Activated CD4-positive, alpha-beta T cell treated with anti-CD3 and anti-CD28 coated beads, Interleukin-2, amount 50 U/mL, for 4 hours (primary cell): ENCODE results near the gene SFMBT2.
"Not testable (repeated sequence)": the region's sequence is repeated elsewhere in the genome, so short reads cannot be mapped to it uniquely, and the experiment has no call there.

Experiments used
- DNase-seq, 2 experiments: peaks; one replicate each; pipeline ENCODE4 v3.0.0-alpha.2; 2020

SFMBT2 gene

GRCh38 chr10:7258948-7259523, 151.8 kb downstream of the SFMBT2 start:
- peak; percentile 52 to 61 for DNase-seq

- DNase-seq, result no peak
Observed at GRCh38 chr10:7255517-7255916, 155.3 kb downstream of the SFMBT2 start.

- DNase-seq, result no peak
Observed at GRCh38 chr10:7251696-7252465, 159.0 kb downstream of the SFMBT2 start.

- no peak for DNase-seq
Observed at GRCh38 chr10:7250236-7250635, 160.6 kb downstream of the SFMBT2 start.

GRCh38 chr10:7248585-7249164, 162.2 kb downstream of the SFMBT2 start:
- DNase-seq, result no peak

- no peak for DNase-seq
Observed at GRCh38 chr10:7248148-7248547, 162.7 kb downstream of the SFMBT2 start.

- DNase-seq, result no peak
Observed at GRCh38 chr10:7245505-7245904, 165.3 kb downstream of the SFMBT2 start.

- no peak for DNase-seq
Observed at GRCh38 chr10:7243873-7244272, 167.0 kb downstream of the SFMBT2 start.

GRCh38 chr10:7243139-7243538, 167.7 kb downstream of the SFMBT2 start:
- DNase-seq, result no peak

- DNase-seq, result no peak
Observed at GRCh38 chr10:7239312-7239985, 171.4 kb downstream of the SFMBT2 start.

GRCh38 chr10:7235376-7235775, 175.5 kb downstream of the SFMBT2 start:
- no peak for DNase-seq

- no peak for DNase-seq
Observed at GRCh38 chr10:7234109-7234508, 176.7 kb downstream of the SFMBT2 start.

- no peak for DNase-seq
Observed at GRCh38 chr10:7233259-7233991, 177.4 kb downstream of the SFMBT2 start.

GRCh38 chr10:7231509-7232414, 179.1 kb downstream of the SFMBT2 start:
- no peak for DNase-seq

- DNase-seq, result no peak
Observed at GRCh38 chr10:7230951-7231350, 179.9 kb downstream of the SFMBT2 start.

GRCh38 chr10:7230036-7230435, 180.8 kb downstream of the SFMBT2 start:
- no peak for DNase-seq

- DNase-seq, result no peak
Observed at GRCh38 chr10:7225133-7225532, 185.7 kb downstream of the SFMBT2 start.

GRCh38 chr10:7218968-7219367, 191.9 kb downstream of the SFMBT2 start:
- DNase-seq, result no peak

GRCh38 chr10:7212696-7213095, 198.1 kb downstream of the SFMBT2 start:
- not testable (repeated sequence) for DNase-seq

GRCh38 chr10:7211857-7212577, 198.8 kb downstream of the SFMBT2 start:
- DNase-seq, result no peak

GRCh38 chr10:7210516-7210915, 200.3 kb downstream of the SFMBT2 start:
- DNase-seq, result no peak
